ENCODE results near the gene BMP15.

BMP15 gene

DNA sequence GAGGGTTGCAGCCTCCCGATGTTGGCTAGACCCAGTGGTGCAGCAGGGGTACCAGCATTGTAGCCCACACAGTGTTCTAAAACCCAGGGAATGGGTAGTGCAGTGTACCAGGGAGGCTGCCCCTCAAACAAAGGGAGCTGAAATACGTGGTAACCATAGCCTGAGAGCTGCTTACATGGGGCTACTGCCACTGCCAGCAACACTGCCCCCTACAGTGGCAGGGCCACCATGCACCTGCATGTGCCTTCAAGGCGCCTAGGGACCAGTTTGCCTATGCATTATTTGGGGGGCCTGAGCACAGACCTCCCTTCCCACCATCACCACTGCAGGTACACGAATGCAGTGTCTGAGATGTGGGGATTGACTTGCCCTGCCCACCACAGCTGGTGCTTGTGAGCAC lies 21.0 kb upstream of the BMP15 start:
- Histone ChIP-seq H3K9me3 (ENCODE audit: low read depth, low read length) (no peaks in the 10 kb centered on the region), H3K27ac (no peak overlapping the region), H3K9ac (ENCODE audit: insufficient read length) (no peak overlapping the region), H3K36me3 (ENCODE audit: insufficient read depth, low read length) (no peaks in the 10 kb centered on the region), H3K4me3 (no peak overlapping the region)
- DNase-seq (ENCODE audit: low read depth, low spot score): no peak
- TF ChIP-seq POLR2AphosphoS5 (IDR thresholded peaks at IDR 0.05; ENCODE audit: borderline replicate concordance, low read depth, low read length) (no peak), FOXP2 (optimal IDR thresholded peaks at IDR 0.05; ENCODE audit: control extremely low read depth, extremely low read length, insufficient read depth) (no peak), EZH2 (IDR thresholded peaks at IDR 0.05) (no peak)

GRCh38 chrX:50893047-50893446 lies 17.5 kb upstream of the BMP15 start:
- H3K36me3 ChIP-seq (ENCODE audit: insufficient read depth, low read length): no peaks in the 10 kb centered on the region
- no peak overlapping the region for H3K4me3 ChIP-seq
- H3K9me3 ChIP-seq (ENCODE audit: low read depth, low read length): no peaks in the 10 kb centered on the region
- DNase-seq (ENCODE audit: low read depth, low spot score): no peak
- H3K27ac ChIP-seq: no peak overlapping the region
- TF ChIP-seq POLR2AphosphoS5 (IDR thresholded peaks at IDR 0.05; ENCODE audit: borderline replicate concordance, low read depth, low read length) (no peak), FOXP2 (optimal IDR thresholded peaks at IDR 0.05; ENCODE audit: control extremely low read depth, extremely low read length, insufficient read depth) (no peak), EZH2 (IDR thresholded peaks at IDR 0.05) (no peak)
- H3K9ac ChIP-seq (ENCODE audit: insufficient read length): no peak overlapping the region

- no peak overlapping the region for H3K9ac ChIP-seq (ENCODE audit: insufficient read length)
- H3K36me3 ChIP-seq (ENCODE audit: insufficient read depth, low read length): no peaks in the 10 kb centered on the region
- TF ChIP-seq EZH2 (IDR thresholded peaks at IDR 0.05) (no peak), POLR2AphosphoS5 (IDR thresholded peaks at IDR 0.05; ENCODE audit: borderline replicate concordance, low read depth, low read length) (no peak), FOXP2 (optimal IDR thresholded peaks at IDR 0.05; ENCODE audit: control extremely low read depth, extremely low read length, insufficient read depth) (no peak)
- H3K4me3 ChIP-seq: no peak overlapping the region
- H3K27ac ChIP-seq: no peak overlapping the region
- DNase-seq (ENCODE audit: low read depth, low spot score): no peak
- H3K9me3 ChIP-seq (ENCODE audit: low read depth, low read length): no peaks in the 10 kb centered on the region
Observed at GRCh38 chrX:50893466-50893865, 17.1 kb upstream of the BMP15 start.

DNA sequence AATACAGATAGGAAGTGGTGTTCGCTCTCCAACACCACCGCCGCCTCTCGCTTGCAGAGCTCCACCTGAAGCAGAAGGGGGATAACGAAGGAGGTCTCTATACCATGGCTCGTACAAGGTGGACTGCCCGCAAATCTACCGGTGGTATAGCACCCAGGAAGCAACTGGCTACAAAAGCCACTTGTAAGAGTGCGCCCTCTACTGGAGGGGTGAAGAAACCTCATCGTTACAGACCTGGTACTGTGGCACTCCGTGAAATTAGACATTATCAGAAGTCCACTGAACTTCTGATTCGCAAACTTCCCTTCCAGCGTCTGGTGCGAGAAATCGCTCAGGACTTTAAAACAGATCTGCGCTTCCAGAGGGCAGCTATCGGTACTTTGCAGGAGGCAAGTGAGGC lies 5.2 kb upstream of the BMP15 start:
- TF ChIP-seq FOXP2 (optimal IDR thresholded peaks at IDR 0.05; ENCODE audit: control extremely low read depth, extremely low read length, insufficient read depth): no peak
- no peak overlapping the region for H3K27ac ChIP-seq
- no peaks in the 10 kb centered on the region for H3K36me3 ChIP-seq (ENCODE audit: insufficient read depth, low read length)
- H3K9ac ChIP-seq (ENCODE audit: insufficient read length): no peak overlapping the region
- no peak overlapping the region for H3K4me3 ChIP-seq
- no peaks in the 10 kb centered on the region for H3K9me3 ChIP-seq (ENCODE audit: low read depth, low read length)
- no peak for DNase-seq (ENCODE audit: low read depth, low spot score)

DNA sequence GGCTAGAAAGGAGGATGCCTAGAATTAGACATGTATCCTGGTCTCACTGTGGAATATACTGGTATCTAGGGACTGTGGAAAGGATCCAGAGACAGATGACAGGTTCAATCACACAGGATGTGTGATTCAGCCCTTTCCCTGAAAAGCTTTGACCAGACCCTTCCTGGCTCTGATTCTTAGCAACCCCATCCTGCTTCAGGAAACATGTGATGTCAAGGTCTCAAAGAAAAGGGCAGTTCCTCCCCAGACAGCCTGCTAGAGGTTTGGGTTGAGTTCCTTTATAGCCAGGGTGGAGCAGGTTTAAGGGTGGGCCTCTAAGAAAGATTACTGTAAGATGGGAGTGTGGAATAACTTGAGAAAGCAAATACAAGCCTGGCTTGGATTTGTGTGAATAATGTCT lies 3.0 kb downstream of the BMP15 start:
- TF ChIP-seq EZH2 (IDR thresholded peaks at IDR 0.05) (no peak), FOXP2 (optimal IDR thresholded peaks at IDR 0.05; ENCODE audit: control extremely low read depth, extremely low read length, insufficient read depth) (no peak), POLR2AphosphoS5 (IDR thresholded peaks at IDR 0.05; ENCODE audit: borderline replicate concordance, low read depth, low read length) (no peak)

GRCh38 chrX:50920132-50920531 lies 9.6 kb downstream of the BMP15 start:
- Histone ChIP-seq H3K9ac (ENCODE audit: insufficient read length) (no peak overlapping the region), H3K4me3 (no peak overlapping the region), H3K27ac (no peak overlapping the region), H3K9me3 (ENCODE audit: low read depth, low read length) (no peaks in the 10 kb centered on the region), H3K36me3 (ENCODE audit: insufficient read depth, low read length) (no peaks in the 10 kb centered on the region)
- TF ChIP-seq FOXP2 (optimal IDR thresholded peaks at IDR 0.05; ENCODE audit: control extremely low read depth, extremely low read length, insufficient read depth): no peak
- no peak for TF ChIP-seq POLR2AphosphoS5 (IDR thresholded peaks at IDR 0.05; ENCODE audit: borderline replicate concordance, low read depth, low read length)
- TF ChIP-seq EZH2 (IDR thresholded peaks at IDR 0.05): no peak
- no peak for DNase-seq (ENCODE audit: low read depth, low spot score)

More for the DNA sequence above, 3.0 kb downstream of the BMP15 start:
- no peak overlapping the region for H3K4me3 ChIP-seq
- DNase-seq (ENCODE audit: low read depth, low spot score): no peak
- H3K36me3 ChIP-seq (ENCODE audit: insufficient read depth, low read length): no peaks in the 10 kb centered on the region
- no peak overlapping the region for H3K9ac ChIP-seq (ENCODE audit: insufficient read length)
- no peaks in the 10 kb centered on the region for H3K9me3 ChIP-seq (ENCODE audit: low read depth, low read length)
- no peak overlapping the region for H3K27ac ChIP-seq

GRCh38 chrX:50927127-50927526 lies 16.6 kb downstream of the BMP15 start:
- DNase-seq (ENCODE audit: low read depth, low spot score): no peak
- H3K27ac ChIP-seq: no peak overlapping the region
- H3K4me3 ChIP-seq: no peak overlapping the region
- H3K36me3 ChIP-seq (ENCODE audit: insufficient read depth, low read length): no peaks in the 10 kb centered on the region
- H3K9me3 ChIP-seq (ENCODE audit: low read depth, low read length): no peaks in the 10 kb centered on the region
- TF ChIP-seq POLR2AphosphoS5 (IDR thresholded peaks at IDR 0.05; ENCODE audit: borderline replicate concordance, low read depth, low read length) (no peak), FOXP2 (optimal IDR thresholded peaks at IDR 0.05; ENCODE audit: control extremely low read depth, extremely low read length, insufficient read depth) (no peak), EZH2 (IDR thresholded peaks at IDR 0.05) (no peak)
- H3K9ac ChIP-seq (ENCODE audit: insufficient read length): no peak overlapping the region

DNA sequence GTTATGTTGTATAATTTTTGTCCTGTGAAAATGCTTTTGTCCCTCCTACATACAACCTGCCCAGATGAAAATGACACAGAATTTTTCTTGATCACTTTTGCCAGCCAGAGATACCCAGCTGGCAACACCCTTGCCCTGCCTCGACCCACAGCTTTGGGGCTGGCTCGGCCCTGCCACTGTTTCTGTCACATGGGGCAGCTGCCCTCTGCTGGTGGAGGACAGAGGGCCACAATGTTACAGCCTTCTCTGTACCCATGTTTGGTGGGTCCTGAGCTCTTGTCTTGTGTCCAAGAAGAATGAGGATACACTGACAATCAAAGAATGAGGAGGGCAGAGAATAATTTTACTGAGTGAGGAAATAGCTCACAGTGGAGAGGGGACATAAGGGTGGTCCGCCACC lies 31.1 kb downstream of the BMP15 start:
- no peaks in the 10 kb centered on the region for H3K36me3 ChIP-seq (ENCODE audit: insufficient read depth, low read length)
- no peak for DNase-seq (ENCODE audit: low read depth, low spot score)
- no peak overlapping the region for H3K9ac ChIP-seq (ENCODE audit: insufficient read length)
- H3K9me3 ChIP-seq (ENCODE audit: low read depth, low read length): no peaks in the 10 kb centered on the region
- no peak overlapping the region for H3K27ac ChIP-seq
- no peak for TF ChIP-seq FOXP2 (optimal IDR thresholded peaks at IDR 0.05; ENCODE audit: control extremely low read depth, extremely low read length, insufficient read depth)
- no peak for TF ChIP-seq POLR2AphosphoS5 (IDR thresholded peaks at IDR 0.05; ENCODE audit: borderline replicate concordance, low read depth, low read length)
- TF ChIP-seq EZH2 (IDR thresholded peaks at IDR 0.05): no peak
- no peak overlapping the region for H3K4me3 ChIP-seq

DNA sequence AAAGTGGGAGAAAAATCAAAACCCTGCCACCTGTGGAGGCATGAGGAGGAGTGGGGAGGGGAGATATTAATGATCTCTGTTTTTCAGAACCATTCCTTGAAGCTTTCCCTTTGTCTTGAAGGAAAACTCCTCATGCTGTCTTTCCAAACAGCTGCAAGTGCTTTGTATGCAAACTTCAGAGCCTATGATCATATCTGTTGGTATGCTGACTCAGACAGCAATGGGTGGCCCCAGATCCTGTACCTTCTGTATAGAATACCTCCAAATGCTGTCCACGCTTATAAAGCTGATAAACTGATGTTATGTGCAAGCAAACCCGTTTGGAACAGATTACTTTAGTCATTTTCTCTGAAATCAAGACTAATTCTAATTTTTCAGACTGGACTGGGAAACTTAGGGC lies 31.9 kb downstream of the BMP15 start:
- no peak overlapping the region for H3K27ac ChIP-seq
- TF ChIP-seq FOXP2 (optimal IDR thresholded peaks at IDR 0.05; ENCODE audit: control extremely low read depth, extremely low read length, insufficient read depth) (no peak), EZH2 (IDR thresholded peaks at IDR 0.05) (no peak), POLR2AphosphoS5 (IDR thresholded peaks at IDR 0.05; ENCODE audit: borderline replicate concordance, low read depth, low read length) (no peak)
- no peaks in the 10 kb centered on the region for H3K36me3 ChIP-seq (ENCODE audit: insufficient read depth, low read length)
- no peak overlapping the region for H3K9ac ChIP-seq (ENCODE audit: insufficient read length)
- no peak for DNase-seq (ENCODE audit: low read depth, low spot score)
- H3K9me3 ChIP-seq (ENCODE audit: low read depth, low read length): no peaks in the 10 kb centered on the region
- H3K4me3 ChIP-seq: no peak overlapping the region
